HepG2 (cell line): Measurements from ENCODE around the gene DUSP16. TPM values are rescaled to one million over a fixed set of nuclear protein-coding genes. Genes with fewer than 3 reads are reported as not detected.

Experiments
- ATAC-seq: fragments of 200-7000 bp; cut with Tn5 transposase; 3 replicates; pipeline ENCODE4 v1.9.1; 2020; ENCODE audit warnings: mild to moderate bottlenecking, moderate library complexity
- BruUV-seq: library from RNA; stranded (reverse); fragments of 400-500 nt; replicated peaks from 2 replicates; lab custom pipeline; 2021; lab: Mats Ljungman, UMichigan
- CTCF ChIA-PET: fragments of 300-600 bp; formaldehyde crosslinking; extraction: SDS; loops from one replicate; lab custom pipeline; 2021; ENCODE audit warnings: low total read pairs, inconsistent platforms, low intra/inter-chr PET ratio; lab: Yijun Ruan, JAX
- POLR2A ChIA-PET: fragments of 350-600 bp; sonication (Branson Sonifier 250); formaldehyde crosslinking; loops from one replicate; lab custom pipeline; 2020; ENCODE audit warnings: antibody characterized with exemption, inconsistent platforms; lab: Yijun Ruan, JAX
- DNase-seq: peaks from one replicate; pipeline ENCODE4 v3.0.0-alpha.2; 2015; ENCODE audit warnings: low spot score
- FAIRE-seq: peaks from 3 replicates; lab custom pipeline; 2011; peaks lifted over from hg19 to GRCh38; lab: Jason Lieb, UNC
- H2AFZ ChIP-seq: one replicate; pipeline ENCODE4 v1.6.1; 2011; ENCODE audit warnings: low read length, inconsistent platforms
- H3K27ac ChIP-seq: fragments of 300-600 bp; 3 replicates; pipeline ENCODE4 v1.8.0; 2011; ENCODE audit warnings: mixed run types, mild to moderate bottlenecking, mixed read lengths, low read length, inconsistent platforms; ENCODE audit not compliant: insufficient read depth; ENCODE audit errors: extremely low read length
- H3K27me3 ChIP-seq, 2 experiments: fragments of 200-600 bp in 1 of 2; 2 replicates in 1 of 2; 3 replicates in 1 of 2; pipeline versions ENCODE4 v1.6.0 to v1.8.0; 2011; ENCODE audit warnings: low read length in 2 of 2, mild to moderate bottlenecking in 2 of 2, moderate library complexity in 2 of 2, inconsistent platforms in 1 of 2; ENCODE audit not compliant: insufficient read depth in 2 of 2, control insufficient read depth in 1 of 2
- H3K36me3 ChIP-seq, 2 experiments: fragments of 200-600 bp in 1 of 2; replicated peaks in 1 of 2; 2 replicates in 1 of 2; 3 replicates in 1 of 2; pipeline versions ENCODE4 v1.5.1 to v1.8.0; 2011; ENCODE audit warnings: low read length in 2 of 2, inconsistent platforms in 1 of 2; ENCODE audit not compliant: insufficient read depth in 2 of 2, control insufficient read depth in 1 of 2
- H3K4me1 ChIP-seq: 2 replicates; pipeline ENCODE4 v1.5.1; 2012; ENCODE audit warnings: low read length, inconsistent platforms; ENCODE audit not compliant: insufficient read depth
- H3K4me2 ChIP-seq: 2 replicates; pipeline ENCODE4 v1.6.0; 2011; ENCODE audit warnings: low read depth, low read length, inconsistent platforms
- H3K4me3 ChIP-seq, 3 experiments: fragments of 200-600 bp in 1 of 3; sonication (generic), shearing (Covaris generic) in 1 of 3; replicated peaks in 1 of 3; 2 replicates each; pipeline ENCODE4 v1.5.1; 2011 to 2016; ENCODE audit warnings: low read length in 3 of 3, inconsistent platforms in 2 of 3, low read depth in 2 of 3, mild to moderate bottlenecking in 2 of 3, control low read depth in 1 of 3, mixed read lengths in 1 of 3; ENCODE audit not compliant: insufficient read depth in 1 of 3
- H3K79me2 ChIP-seq: one replicate; pipeline ENCODE4 v1.6.1; 2011; ENCODE audit warnings: low read length, inconsistent platforms; ENCODE audit not compliant: insufficient read depth
- H3K9ac ChIP-seq: 2 replicates; pipeline ENCODE4 v1.6.0; 2011; ENCODE audit warnings: mild to moderate bottlenecking, low read depth, low read length, inconsistent platforms; ENCODE audit not compliant: insufficient read depth
- H3K9me3 ChIP-seq: 2 replicates; pipeline ENCODE4 v1.5.1; 2012; ENCODE audit warnings: mild to moderate bottlenecking, low read length
- H4K20me1 ChIP-seq: 2 replicates; pipeline ENCODE4 v1.6.0; 2011; ENCODE audit warnings: inconsistent platforms, mild to moderate bottlenecking, low read length, moderate library complexity; ENCODE audit not compliant: insufficient read depth
- AKAP8 ChIP-seq: sonication (generic); formaldehyde crosslinking; IDR thresholded peaks from 2 replicates; pipeline ENCODE4 v1.5.1; 2020; ENCODE audit warnings: mild to moderate bottlenecking, missing genetic modification reagents
- CEBPB ChIP-seq: IDR thresholded peaks from 2 replicates; pipeline ENCODE4 v1.6.1; 2011; ENCODE audit warnings: low read depth, low read length, improper control_type of control experiment, borderline replicate concordance
- KAT7 ChIP-seq: IDR thresholded peaks from 2 replicates; pipeline ENCODE4 v1.6.1; 2018; ENCODE audit warnings: borderline replicate concordance, missing compliant biosample characterization
- MAFF ChIP-seq: IDR thresholded peaks from 2 replicates; pipeline ENCODE4 v1.6.1; 2011; ENCODE audit warnings: low read depth, low read length, improper control_type of control experiment
- RNF2 ChIP-seq: fragments of 450-650 bp; conservative IDR thresholded peaks from 2 replicates; pipeline ENCODE4 v1.6.1; 2016; ENCODE audit warnings: low read depth
- SRSF1 ChIP-seq: fragments of 200-400 bp; formaldehyde crosslinking; optimal IDR thresholded peaks from 2 replicates; pipeline ENCODE3; 2017; ENCODE audit warnings: mild to moderate bottlenecking, low read depth, low read length, moderate library complexity
- ZC3H4 ChIP-seq: sonication (generic); formaldehyde crosslinking; IDR thresholded peaks from 2 replicates; pipeline ENCODE4 v1.4.0; 2020; ENCODE audit warnings: missing genetic modification reagents, borderline replicate concordance
- ZFYVE20 ChIP-seq: sonication (generic); formaldehyde crosslinking; IDR thresholded peaks from 2 replicates; pipeline ENCODE4 v1.8.0; 2023; ENCODE audit warnings: low read depth, mild to moderate bottlenecking, moderate library complexity, missing genetic modification reagents, borderline replicate concordance
- ZNF615 ChIP-seq: sonication (generic); formaldehyde crosslinking; IDR thresholded peaks from 2 replicates; pipeline ENCODE4 v1.5.0; 2020; ENCODE audit warnings: mild to moderate bottlenecking, missing genetic modification reagents, borderline replicate concordance
- ZNF781 ChIP-seq: sonication (generic); formaldehyde crosslinking; IDR thresholded peaks from 2 replicates; pipeline ENCODE4 v1.5.1; 2020; ENCODE audit warnings: borderline replicate concordance, mild to moderate bottlenecking, missing genetic modification reagents; ENCODE audit errors: not compliant biosample characterization
- WGBS: methylation state at CpG from one replicate; pipeline ENCODE4 v1.1.6; 2017; ENCODE audit warnings: low lambda C conversion rate; 5-methylcytosine and 5-hydroxymethylcytosine counted together
- in situ Hi-C: cut with HindIII; loops from 2 replicates; pipeline ENCODE4 v1.10.0; 2017; ENCODE audit warnings: low pct_unique_long_range_greater_than_20kb; ENCODE audit not compliant: extremely low pct_ligation_motif_present
- intact Hi-C: fragments of 100-400 bp; cut with micrococcal nuclease; formaldehyde crosslinking; loops from one replicate; pipeline ENCODE4 v1.10.0; 2022; ENCODE audit not compliant: unreplicated experiment
- polyA plus RNA-seq, 8 experiments: library from polyadenylated mRNA; depleted of rRNA in 3 of 8; stranded (reverse) in 7 of 8; unstranded in 1 of 8; fragments of >200 nt; fragmentation: Illumina TruSeq in 4 of 8; extraction: Trizol in 4 of 8; gene quantifications; 2 replicates each; pipeline versions ENCODE4 v1.2.1 to v1.2.3, GENCODE V29; 2011 to 2016; ENCODE audit warnings: low read depth in 4 of 8, missing spikeins in 1 of 8, mixed read lengths in 1 of 8; ENCODE audit not compliant: insufficient read depth in 1 of 8
- total RNA-seq, 5 experiments: library from RNA; depleted of rRNA; stranded (reverse); fragments of >200 nt; fragmentation: Illumina TruSeq; extraction: Trizol; gene quantifications; 2 replicates each; pipeline ENCODE4 v1.2.3, GENCODE V29; 2016; ENCODE audit warnings: low read depth in 1 of 5
- TF ChIP-seq, protein P1 (sequence below): sonication (generic); formaldehyde crosslinking; IDR thresholded peaks from 2 replicates; pipeline ENCODE4 v1.8.1; 2023; ENCODE audit warnings: missing genetic modification reagents, inconsistent platforms, borderline replicate concordance
- TF ChIP-seq, protein P2 (sequence below): sonication (generic); formaldehyde crosslinking; IDR thresholded peaks from 2 replicates; pipeline ENCODE4 v1.4.0; 2020; ENCODE audit warnings: missing genetic modification reagents, mild to moderate bottlenecking, borderline replicate concordance
- TF ChIP-seq, protein P3 (sequence below): sonication (generic); formaldehyde crosslinking; IDR thresholded peaks from 2 replicates; pipeline ENCODE4 v1.4.0; 2020; ENCODE audit warnings: missing genetic modification reagents
- TF ChIP-seq, protein P4 (sequence below): sonication (generic); formaldehyde crosslinking; IDR thresholded peaks from 2 replicates; pipeline ENCODE4 v1.4.0; 2020; ENCODE audit warnings: missing genetic modification reagents

DUSP16 gene
- total and polyA plus RNA-seq, 2 of the 13 experiments (the other 11 are each of a cell fraction or from before 2014, with no cell fraction given), result 45.7 to 46.6 TPM

DNA sequence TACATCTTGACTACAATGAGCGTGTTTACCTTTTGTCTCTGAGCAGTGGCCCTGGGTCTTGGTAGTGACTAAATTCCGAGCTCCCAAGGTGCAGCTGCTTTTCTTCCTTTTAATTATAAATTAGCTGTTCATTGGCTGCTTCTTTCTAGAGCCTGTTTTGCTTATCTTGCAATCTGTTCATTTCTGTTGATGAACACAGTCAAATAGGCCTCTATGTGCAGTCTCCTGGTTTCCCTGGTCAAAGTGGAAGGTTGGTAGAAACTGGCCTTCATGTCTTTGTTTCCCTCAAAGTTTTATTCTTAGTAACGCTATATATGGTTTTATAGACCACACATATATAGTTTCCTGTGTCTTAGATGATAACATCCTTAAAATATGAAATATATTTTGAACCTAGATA is 94.1 kb downstream of the DUSP16 start:
- ChIA-PET CTCF (no interaction called here), POLR2A (no interaction called here)
- ATAC-seq (no peak), FAIRE-seq (no peak), DNase-seq (no peak)
- in situ Hi-C loops (no loop called here), intact Hi-C loops (no loop called here)
- BruUV-seq, result no TSS peak
- H3K9me3 ChIP-seq, result no peaks in the 10 kb centered on the region
- H3K4me3 ChIP-seq, result no peak overlapping the region
- no peak overlapping the region for H3K27ac ChIP-seq
- no peak overlapping the region for H3K9ac ChIP-seq
- WGBS, result 97% methylated on average over 3 of the region's 3 CpGs
- H3K4me1 ChIP-seq, result no peaks in the 10 kb centered on the region
- H3K27me3 ChIP-seq, result no peaks in the 10 kb centered on the region
- H3K79me2 ChIP-seq, result no peaks in the 10 kb centered on the region
- H4K20me1 ChIP-seq, result no peaks in the 10 kb centered on the region
- H3K4me2 ChIP-seq, result no peak overlapping the region
- H2AFZ ChIP-seq, result no peak overlapping the region
- H3K36me3 ChIP-seq, result peaks cover 0 to 2% of the 10 kb centered on the region in 2 experiments; a peak in 3 of 5 replicates
- no peak for TF ChIP-seq KAT7 (CRISPR knock-in tag)
- 0 out of 2 replicates have a peak, but pooled peaks have one; percentile 3 for TF ChIP-seq MAFF
- TF ChIP-seq ZNF615, result no peak
- no peak for TF ChIP-seq RNF2
- no peak for TF ChIP-seq CEBPB
- TF ChIP-seq AKAP8 (CRISPR knock-in tag), result no peak
- TF ChIP-seq, protein P1, sequence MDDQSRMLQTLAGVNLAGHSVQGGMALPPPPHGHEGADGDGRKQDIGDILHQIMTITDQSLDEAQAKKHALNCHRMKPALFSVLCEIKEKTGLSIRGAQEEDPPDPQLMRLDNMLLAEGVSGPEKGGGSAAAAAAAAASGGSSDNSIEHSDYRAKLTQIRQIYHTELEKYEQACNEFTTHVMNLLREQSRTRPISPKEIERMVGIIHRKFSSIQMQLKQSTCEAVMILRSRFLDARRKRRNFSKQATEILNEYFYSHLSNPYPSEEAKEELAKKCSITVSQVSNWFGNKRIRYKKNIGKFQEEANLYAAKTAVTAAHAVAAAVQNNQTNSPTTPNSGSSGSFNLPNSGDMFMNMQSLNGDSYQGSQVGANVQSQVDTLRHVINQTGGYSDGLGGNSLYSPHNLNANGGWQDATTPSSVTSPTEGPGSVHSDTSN (CRISPR knock-in tag), result no peak
- no peak for TF ChIP-seq ZNF781 (CRISPR knock-in tag)
- TF ChIP-seq SRSF1, result no peak
- TF ChIP-seq ZC3H4 (CRISPR knock-in tag), result no peak
- TF ChIP-seq, protein P2, sequence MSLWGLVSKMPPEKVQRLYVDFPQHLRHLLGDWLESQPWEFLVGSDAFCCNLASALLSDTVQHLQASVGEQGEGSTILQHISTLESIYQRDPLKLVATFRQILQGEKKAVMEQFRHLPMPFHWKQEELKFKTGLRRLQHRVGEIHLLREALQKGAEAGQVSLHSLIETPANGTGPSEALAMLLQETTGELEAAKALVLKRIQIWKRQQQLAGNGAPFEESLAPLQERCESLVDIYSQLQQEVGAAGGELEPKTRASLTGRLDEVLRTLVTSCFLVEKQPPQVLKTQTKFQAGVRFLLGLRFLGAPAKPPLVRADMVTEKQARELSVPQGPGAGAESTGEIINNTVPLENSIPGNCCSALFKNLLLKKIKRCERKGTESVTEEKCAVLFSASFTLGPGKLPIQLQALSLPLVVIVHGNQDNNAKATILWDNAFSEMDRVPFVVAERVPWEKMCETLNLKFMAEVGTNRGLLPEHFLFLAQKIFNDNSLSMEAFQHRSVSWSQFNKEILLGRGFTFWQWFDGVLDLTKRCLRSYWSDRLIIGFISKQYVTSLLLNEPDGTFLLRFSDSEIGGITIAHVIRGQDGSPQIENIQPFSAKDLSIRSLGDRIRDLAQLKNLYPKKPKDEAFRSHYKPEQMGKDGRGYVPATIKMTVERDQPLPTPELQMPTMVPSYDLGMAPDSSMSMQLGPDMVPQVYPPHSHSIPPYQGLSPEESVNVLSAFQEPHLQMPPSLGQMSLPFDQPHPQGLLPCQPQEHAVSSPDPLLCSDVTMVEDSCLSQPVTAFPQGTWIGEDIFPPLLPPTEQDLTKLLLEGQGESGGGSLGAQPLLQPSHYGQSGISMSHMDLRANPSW, result no peak
- TF ChIP-seq, protein P3, sequence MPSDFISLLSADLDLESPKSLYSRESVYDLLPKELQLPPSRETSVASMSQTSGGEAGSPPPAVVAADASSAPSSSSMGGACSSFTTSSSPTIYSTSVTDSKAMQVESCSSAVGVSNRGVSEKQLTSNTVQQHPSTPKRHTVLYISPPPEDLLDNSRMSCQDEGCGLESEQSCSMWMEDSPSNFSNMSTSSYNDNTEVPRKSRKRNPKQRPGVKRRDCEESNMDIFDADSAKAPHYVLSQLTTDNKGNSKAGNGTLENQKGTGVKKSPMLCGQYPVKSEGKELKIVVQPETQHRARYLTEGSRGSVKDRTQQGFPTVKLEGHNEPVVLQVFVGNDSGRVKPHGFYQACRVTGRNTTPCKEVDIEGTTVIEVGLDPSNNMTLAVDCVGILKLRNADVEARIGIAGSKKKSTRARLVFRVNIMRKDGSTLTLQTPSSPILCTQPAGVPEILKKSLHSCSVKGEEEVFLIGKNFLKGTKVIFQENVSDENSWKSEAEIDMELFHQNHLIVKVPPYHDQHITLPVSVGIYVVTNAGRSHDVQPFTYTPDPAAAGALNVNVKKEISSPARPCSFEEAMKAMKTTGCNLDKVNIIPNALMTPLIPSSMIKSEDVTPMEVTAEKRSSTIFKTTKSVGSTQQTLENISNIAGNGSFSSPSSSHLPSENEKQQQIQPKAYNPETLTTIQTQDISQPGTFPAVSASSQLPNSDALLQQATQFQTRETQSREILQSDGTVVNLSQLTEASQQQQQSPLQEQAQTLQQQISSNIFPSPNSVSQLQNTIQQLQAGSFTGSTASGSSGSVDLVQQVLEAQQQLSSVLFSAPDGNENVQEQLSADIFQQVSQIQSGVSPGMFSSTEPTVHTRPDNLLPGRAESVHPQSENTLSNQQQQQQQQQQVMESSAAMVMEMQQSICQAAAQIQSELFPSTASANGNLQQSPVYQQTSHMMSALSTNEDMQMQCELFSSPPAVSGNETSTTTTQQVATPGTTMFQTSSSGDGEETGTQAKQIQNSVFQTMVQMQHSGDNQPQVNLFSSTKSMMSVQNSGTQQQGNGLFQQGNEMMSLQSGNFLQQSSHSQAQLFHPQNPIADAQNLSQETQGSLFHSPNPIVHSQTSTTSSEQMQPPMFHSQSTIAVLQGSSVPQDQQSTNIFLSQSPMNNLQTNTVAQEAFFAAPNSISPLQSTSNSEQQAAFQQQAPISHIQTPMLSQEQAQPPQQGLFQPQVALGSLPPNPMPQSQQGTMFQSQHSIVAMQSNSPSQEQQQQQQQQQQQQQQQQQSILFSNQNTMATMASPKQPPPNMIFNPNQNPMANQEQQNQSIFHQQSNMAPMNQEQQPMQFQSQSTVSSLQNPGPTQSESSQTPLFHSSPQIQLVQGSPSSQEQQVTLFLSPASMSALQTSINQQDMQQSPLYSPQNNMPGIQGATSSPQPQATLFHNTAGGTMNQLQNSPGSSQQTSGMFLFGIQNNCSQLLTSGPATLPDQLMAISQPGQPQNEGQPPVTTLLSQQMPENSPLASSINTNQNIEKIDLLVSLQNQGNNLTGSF (CRISPR knock-in tag), result no peak
- TF ChIP-seq ZFYVE20 (CRISPR knock-in tag), result no peak
- TF ChIP-seq, protein P4, sequence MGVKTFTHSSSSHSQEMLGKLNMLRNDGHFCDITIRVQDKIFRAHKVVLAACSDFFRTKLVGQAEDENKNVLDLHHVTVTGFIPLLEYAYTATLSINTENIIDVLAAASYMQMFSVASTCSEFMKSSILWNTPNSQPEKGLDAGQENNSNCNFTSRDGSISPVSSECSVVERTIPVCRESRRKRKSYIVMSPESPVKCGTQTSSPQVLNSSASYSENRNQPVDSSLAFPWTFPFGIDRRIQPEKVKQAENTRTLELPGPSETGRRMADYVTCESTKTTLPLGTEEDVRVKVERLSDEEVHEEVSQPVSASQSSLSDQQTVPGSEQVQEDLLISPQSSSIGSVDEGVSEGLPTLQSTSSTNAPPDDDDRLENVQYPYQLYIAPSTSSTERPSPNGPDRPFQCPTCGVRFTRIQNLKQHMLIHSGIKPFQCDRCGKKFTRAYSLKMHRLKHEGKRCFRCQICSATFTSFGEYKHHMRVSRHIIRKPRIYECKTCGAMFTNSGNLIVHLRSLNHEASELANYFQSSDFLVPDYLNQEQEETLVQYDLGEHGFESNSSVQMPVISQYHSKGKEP (CRISPR knock-in tag), result no peak
